ENCODE measurements around the gene DNAJC21. TPM values are rescaled to one million over a fixed set of nuclear protein-coding genes. Genes with fewer than 3 reads are reported as not detected.

The DNAJC21 gene
- total RNA-seq, 1 experiment from 2014 or later: 34.7 TPM

DNA sequence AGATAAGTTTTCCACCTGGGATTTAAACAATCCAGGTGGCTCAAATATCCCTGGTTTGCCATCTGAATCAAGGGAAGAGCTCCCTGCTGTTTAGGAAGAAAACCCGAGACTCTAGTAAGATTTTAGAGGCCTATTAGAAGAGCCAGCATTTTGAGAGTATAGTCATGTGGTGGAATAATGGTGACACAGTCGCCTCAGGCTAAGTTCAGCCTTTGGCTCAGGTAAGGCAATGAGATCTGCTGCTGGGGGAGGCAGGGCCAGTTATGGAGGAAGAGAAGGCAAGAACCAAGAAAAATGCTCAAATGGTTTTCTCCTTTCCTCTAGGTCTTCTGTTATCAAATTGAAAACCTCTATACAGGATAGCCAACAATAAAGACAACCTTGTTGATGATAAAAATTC, 30.3 kb upstream of the DNAJC21 start:
- BruUV-seq (replicated peaks): no TSS peak
- ChIA-PET POLR2A (no interaction called here), CTCF (interaction anchor here (1.1 to 2.2 kb wide), 6 partner anchors 104 to 425 kb away, joined by 3 to 16 read pairs (median 5); no protein-coding TSS in a partner anchor), RAD21 (ENCODE audit: low non-redundant PET in 1 of 2, low total read pairs in 2 of 2, uncharacterized antibody in 2 of 2, unreplicated experiment in 2 of 2) (interaction anchor here (1.8 to 1.9 kb wide), 2 partner anchors 413 kb away, joined by 4 to 5 read pairs; no protein-coding TSS in a partner anchor)
- no peaks in the 10 kb centered on the region for H3K36me3 ChIP-seq (ENCODE audit: control insufficient read depth in 1 of 2, insufficient read depth in 2 of 2, low read length in 2 of 2)
- intact Hi-C loops (cut with micrococcal nuclease): loop anchor here (10.0 kb wide), 1 partner anchor 244 kb away; the partner anchor contains the start of gene RAI14
- H3K79me2 ChIP-seq (ENCODE audit: insufficient read depth, low read length): no peaks in the 10 kb centered on the region
- no peaks in the 10 kb centered on the region for H4K20me1 ChIP-seq (ENCODE audit: insufficient read depth)
- no peaks in the 10 kb centered on the region for H3K9me2 ChIP-seq (ENCODE audit: insufficient read depth)
- H3K9ac ChIP-seq (ENCODE audit: low read length): no peak overlapping the region
- H3K27ac ChIP-seq (ENCODE audit: low read depth, low read length): no peak overlapping the region
- H3K9me3 ChIP-seq (ENCODE audit: control insufficient read depth in 1 of 2, insufficient read depth in 1 of 2, low read depth in 1 of 2, low read length in 2 of 2): no peaks in the 10 kb centered on the region
- H3K4me1 ChIP-seq (ENCODE audit: control insufficient read depth in 1 of 2, insufficient read depth in 2 of 2, low read length in 2 of 2): no peaks in the 10 kb centered on the region
- TF ChIP-seq CEBPB (IDR thresholded peaks at IDR 0.05; ENCODE audit: low read depth) (no peak), ZFX (IDR thresholded peaks at IDR 0.05) (no peak), TCF7L2 (IDR thresholded peaks at IDR 0.05; ENCODE audit: borderline replicate concordance, extremely low read depth, insufficient read depth, insufficient read length) (no peak), ELF1 (IDR thresholded peaks at IDR 0.05; ENCODE audit: borderline replicate concordance, low read depth) (no peak), REST (IDR thresholded peaks at IDR 0.05; ENCODE audit: low read depth) (no peak), JUND (IDR thresholded peaks at IDR 0.05) (no peak), RAD21 (IDR thresholded peaks at IDR 0.05; ENCODE audit: low read depth) (no peak), SRF (IDR thresholded peaks at IDR 0.05; ENCODE audit: low read depth) (no peak), YY1 (IDR thresholded peaks at IDR 0.05; ENCODE audit: extremely low read depth, insufficient replicate concordance, low read depth, low read length) (no peak), EZH2phosphoT487 (IDR thresholded peaks at IDR 0.05; ENCODE audit: borderline replicate concordance) (no peak), CBX3 (IDR thresholded peaks at IDR 0.05; ENCODE audit: low read depth) (no peak), EZH2 (IDR thresholded peaks at IDR 0.05) (no peak), SIN3A (IDR thresholded peaks at IDR 0.05; ENCODE audit: low read depth) (no peak), ZNF274 (IDR thresholded peaks at IDR 0.05; ENCODE audit: low read depth, low read length) (no peak), POLR2AphosphoS5 (IDR thresholded peaks at IDR 0.05; ENCODE audit: low read depth, low read length) (no peak), EGR1 (IDR thresholded peaks at IDR 0.05; ENCODE audit: low read depth) (no peak), SP1 (IDR thresholded peaks at IDR 0.05; ENCODE audit: low read depth) (no peak)
- TF ChIP-seq, protein P1, sequence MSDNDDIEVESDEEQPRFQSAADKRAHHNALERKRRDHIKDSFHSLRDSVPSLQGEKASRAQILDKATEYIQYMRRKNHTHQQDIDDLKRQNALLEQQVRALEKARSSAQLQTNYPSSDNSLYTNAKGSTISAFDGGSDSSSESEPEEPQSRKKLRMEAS (IDR thresholded peaks at IDR 0.05): no peak
- TF ChIP-seq, protein P2, sequence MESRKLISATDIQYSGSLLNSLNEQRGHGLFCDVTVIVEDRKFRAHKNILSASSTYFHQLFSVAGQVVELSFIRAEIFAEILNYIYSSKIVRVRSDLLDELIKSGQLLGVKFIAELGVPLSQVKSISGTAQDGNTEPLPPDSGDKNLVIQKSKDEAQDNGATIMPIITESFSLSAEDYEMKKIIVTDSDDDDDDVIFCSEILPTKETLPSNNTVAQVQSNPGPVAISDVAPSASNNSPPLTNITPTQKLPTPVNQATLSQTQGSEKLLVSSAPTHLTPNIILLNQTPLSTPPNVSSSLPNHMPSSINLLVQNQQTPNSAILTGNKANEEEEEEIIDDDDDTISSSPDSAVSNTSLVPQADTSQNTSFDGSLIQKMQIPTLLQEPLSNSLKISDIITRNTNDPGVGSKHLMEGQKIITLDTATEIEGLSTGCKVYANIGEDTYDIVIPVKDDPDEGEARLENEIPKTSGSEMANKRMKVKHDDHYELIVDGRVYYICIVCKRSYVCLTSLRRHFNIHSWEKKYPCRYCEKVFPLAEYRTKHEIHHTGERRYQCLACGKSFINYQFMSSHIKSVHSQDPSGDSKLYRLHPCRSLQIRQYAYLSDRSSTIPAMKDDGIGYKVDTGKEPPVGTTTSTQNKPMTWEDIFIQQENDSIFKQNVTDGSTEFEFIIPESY (IDR thresholded peaks at IDR 0.05; ENCODE audit: extremely low read depth, insufficient replicate concordance, low read length): no peak
- TF ChIP-seq, protein P3, sequence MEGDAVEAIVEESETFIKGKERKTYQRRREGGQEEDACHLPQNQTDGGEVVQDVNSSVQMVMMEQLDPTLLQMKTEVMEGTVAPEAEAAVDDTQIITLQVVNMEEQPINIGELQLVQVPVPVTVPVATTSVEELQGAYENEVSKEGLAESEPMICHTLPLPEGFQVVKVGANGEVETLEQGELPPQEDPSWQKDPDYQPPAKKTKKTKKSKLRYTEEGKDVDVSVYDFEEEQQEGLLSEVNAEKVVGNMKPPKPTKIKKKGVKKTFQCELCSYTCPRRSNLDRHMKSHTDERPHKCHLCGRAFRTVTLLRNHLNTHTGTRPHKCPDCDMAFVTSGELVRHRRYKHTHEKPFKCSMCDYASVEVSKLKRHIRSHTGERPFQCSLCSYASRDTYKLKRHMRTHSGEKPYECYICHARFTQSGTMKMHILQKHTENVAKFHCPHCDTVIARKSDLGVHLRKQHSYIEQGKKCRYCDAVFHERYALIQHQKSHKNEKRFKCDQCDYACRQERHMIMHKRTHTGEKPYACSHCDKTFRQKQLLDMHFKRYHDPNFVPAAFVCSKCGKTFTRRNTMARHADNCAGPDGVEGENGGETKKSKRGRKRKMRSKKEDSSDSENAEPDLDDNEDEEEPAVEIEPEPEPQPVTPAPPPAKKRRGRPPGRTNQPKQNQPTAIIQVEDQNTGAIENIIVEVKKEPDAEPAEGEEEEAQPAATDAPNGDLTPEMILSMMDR (IDR thresholded peaks at IDR 0.05 in 2 of 3, conservative IDR thresholded peaks at IDR 0.05 in 1 of 3; ENCODE audit: borderline replicate concordance in 1 of 3, insufficient read depth in 1 of 3, low read depth in 2 of 3, low read length in 2 of 3): no peak
- DNase-seq (ENCODE audit: low read depth, low spot score) (no peak), ATAC-seq (no peak)
- H3K4me3 ChIP-seq (replicated peaks in 1 of 2; ENCODE audit: low read depth in 1 of 2, low read length in 2 of 2): no peak overlapping the region
- no peak overlapping the region for H3K4me2 ChIP-seq (ENCODE audit: low read length)
- no peaks in the 10 kb centered on the region for H3K27me3 ChIP-seq (ENCODE audit: insufficient read depth, low read length)
- no peak overlapping the region for H2AFZ ChIP-seq (ENCODE audit: low read depth, low read length, poor library complexity, severe bottlenecking)
